Activated CD8-positive, alpha-beta memory T cell treated with anti-CD3 and anti-CD28 coated beads, Interleukin-2, amount 50 U/mL, for 1 hour (primary cell): ENCODE results near the gene PYM1.
"Not testable (repeated sequence)": the region's sequence is repeated elsewhere in the genome, so short reads cannot be mapped to it uniquely, and the experiment has no call there.

Source experiments
- DNase-seq: peaks from one replicate; pipeline ENCODE4 v3.0.0-alpha.2; 2020; ENCODE audit errors: extremely low read depth

The PYM1 gene

GRCh38 chr12:55912908-55913307 lies 14.8 kb downstream of the PYM1 start:
- DNase-seq: no peak

DNA sequence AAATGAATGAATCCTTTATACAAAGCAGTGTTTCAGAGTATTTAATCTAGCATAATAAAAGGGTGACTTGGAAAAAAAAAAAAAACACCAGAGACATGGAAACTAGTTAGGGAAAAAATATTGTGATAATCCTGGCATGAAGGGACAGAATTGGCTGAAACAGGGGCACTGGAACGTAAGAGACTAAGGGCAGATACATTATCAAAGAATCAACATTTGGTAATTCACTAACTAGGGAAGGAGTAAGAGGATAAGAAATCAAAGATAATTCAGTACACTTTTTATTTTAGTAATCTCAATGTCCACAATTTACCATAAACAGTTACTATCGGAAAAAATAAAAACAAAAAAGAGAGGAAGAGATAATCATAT lies 18.2 kb downstream of the PYM1 start:
- DNase-seq: no peak

- DNase-seq: no peak
Observed at GRCh38 chr12:55908726-55909512, 18.8 kb downstream of the PYM1 start.

GRCh38 chr12:55906056-55906455 lies 21.6 kb downstream of the PYM1 start:
- DNase-seq: no peak

GRCh38 chr12:55901881-55902490 lies 25.7 kb downstream of the PYM1 start:
- DNase-seq: no peak

DNA sequence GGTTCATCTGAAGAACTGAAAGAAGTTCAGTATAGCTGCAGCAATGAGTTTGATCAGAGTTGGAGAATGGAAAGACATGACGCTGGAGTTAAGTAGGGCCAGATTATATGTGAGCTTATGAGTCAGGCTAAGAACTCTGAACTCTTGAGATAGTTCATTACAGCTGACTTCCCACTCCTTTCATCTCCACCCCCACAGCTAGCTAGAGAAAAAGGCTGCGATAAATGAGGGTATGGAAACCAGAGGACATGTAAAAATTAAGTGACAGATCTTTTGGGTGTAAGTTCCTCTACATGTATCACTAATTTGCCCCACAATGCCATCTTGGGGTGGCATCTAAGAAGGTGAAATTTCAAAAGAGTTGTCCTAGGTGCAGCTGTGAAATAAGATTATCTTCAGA lies 28.6 kb downstream of the PYM1 start:
- no peak for DNase-seq

DNA sequence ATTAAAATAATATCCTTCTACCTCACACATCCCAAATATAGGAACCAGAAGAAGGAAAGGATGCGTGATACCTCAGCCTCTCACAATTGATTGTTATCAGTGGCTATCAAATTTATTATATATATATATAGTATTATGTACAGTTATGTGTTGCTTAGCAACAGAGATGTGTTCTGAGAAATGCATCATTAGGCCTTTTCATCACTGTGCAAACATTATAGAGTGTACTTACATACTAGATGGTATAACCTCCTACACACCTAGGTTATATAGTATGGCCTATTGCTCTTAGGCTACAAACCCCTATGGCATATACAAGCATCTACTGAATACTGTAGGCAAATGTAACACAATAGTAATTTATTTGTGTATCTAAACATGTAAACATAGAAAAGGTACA lies 34.0 kb downstream of the PYM1 start:
- no peak for DNase-seq

DNA sequence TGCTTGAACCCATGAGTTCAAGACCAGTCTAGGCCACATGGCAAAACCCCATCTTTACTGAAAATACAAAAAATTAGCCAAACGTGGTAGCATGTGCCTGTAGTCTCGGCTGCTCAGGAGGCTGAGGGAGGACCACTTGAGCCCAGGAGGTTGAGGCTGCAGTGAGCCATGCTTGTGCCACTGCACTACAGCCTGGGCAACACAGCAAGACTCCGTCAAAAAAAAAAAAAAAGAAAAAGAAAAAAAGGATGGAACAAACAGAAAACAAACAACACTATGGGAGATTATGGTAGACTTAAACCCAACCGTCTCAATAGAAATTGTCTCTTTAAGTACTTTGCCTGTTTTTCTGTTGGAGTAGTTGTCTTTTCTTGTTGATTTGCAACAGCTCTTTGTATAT lies 36.4 kb downstream of the PYM1 start:
- no peak for DNase-seq

- no peak for DNase-seq
Observed at GRCh38 chr12:55885113-55885512, 42.6 kb downstream of the PYM1 start.

DNA sequence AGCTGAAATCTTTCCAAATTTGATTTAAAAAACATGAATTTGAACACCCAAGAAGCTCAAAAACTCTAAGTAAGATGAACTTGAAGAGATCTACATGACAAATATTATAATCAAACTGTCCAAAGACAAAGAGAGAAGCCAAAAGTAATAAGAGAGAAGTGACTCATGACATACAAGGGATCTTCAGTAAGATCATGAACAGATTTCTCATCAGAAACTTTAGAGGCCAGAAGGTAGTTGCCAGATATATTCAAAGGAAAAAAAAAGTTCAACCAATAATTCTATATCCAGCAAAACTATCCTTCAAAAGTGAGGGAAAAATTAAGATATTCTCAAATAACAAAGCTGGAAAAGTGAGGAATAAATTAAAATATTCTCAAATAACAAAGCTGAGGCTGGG lies 49.9 kb downstream of the PYM1 start:
- no peak for DNase-seq

- no peak for DNase-seq
Observed at GRCh38 chr12:55875704-55876467, 51.8 kb downstream of the PYM1 start.

- no peak for DNase-seq
Observed at GRCh38 chr12:55874443-55874842, 53.3 kb downstream of the PYM1 start.

- not testable (repeated sequence) for DNase-seq
Observed at GRCh38 chr12:55866454-55867004, 61.2 kb downstream of the PYM1 start.

DNA sequence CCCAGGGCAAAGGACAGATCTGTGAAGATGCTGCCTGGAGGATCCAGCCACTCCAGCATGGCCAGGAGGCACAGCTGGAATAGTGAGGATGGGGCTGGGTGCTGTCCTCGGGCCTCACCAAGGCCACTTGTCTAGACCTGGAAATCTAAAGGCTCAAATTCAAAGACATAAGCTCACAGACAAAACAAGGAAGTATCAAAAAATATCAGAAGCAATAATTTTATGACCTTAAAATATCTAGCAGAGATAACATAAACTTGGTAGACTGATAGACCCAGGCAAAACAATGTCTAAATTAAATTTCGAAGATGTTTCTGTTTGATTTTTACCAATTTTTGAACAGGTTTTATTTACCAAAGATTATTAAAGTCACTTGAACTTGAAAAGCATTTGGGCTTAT lies 62.4 kb downstream of the PYM1 start:
- no peak for DNase-seq

- not testable (repeated sequence) for DNase-seq
Observed at GRCh38 chr12:55862931-55863330, 64.8 kb downstream of the PYM1 start.

DNA sequence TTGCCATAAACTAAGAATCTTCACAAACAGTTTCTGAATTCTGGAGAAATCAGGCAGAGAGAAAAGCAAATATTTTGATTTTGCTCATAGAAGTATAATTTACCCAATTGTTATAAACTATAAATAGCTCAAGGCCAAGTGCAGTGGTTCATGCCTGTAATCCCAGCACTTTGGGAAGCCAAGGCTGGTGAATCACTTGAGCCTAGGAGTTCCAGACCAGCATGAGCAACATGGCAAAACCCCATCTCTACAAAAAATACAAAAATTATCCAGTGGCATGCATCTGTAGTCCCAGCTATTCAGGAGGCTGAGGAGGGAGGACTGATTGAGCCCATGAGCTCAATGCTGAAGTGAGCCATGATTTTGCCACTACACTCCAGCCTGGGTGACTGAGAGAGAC lies 65.4 kb downstream of the PYM1 start:
- DNase-seq: no peak

DNA sequence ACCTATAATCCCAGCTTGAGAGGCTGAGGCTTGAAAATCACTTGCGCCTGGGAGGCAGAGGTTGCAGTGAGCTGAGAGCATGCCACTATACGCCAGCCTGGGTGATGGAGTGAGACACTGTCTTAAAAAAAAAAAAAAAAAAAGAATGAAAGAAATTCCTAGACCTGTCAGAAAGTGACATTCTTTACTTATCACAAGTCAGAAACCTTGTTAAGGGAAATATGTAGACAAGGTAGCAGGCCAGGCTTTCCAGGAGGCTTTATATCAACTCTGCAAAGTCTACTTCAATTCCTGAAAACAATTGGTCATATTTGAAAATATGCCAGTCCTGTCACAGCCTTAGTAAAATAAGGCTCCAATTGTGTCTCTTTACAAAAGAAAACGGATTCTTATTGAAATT lies 65.8 kb downstream of the PYM1 start:
- no peak for DNase-seq

GRCh38 chr12:55861396-55861795 lies 66.3 kb downstream of the PYM1 start:
- no peak for DNase-seq

- DNase-seq: no peak
Observed at GRCh38 chr12:55852740-55853139, 75.0 kb downstream of the PYM1 start.
